GM19239 (cell line): ENCODE measurements around the gene GRK6.

Source experiments
- DNase-seq: peaks from one replicate; pipeline ENCODE4 v3.0.0; 2011; ENCODE audit warnings: low spot score; ENCODE audit not compliant: insufficient read length
- FAIRE-seq: peaks from 2 replicates; lab custom pipeline; 2011; peaks lifted over from hg19 to GRCh38; lab: Jason Lieb, UNC

Gene GRK6

GRCh38 chr5:177435847-177436536 lies 9.5 kb downstream of the GRK6 start:
- no peak for FAIRE-seq
- DNase-seq, result no peak

- FAIRE-seq (no peak), DNase-seq (no peak)
Observed at GRCh38 chr5:177437623-177438022, 11.1 kb downstream of the GRK6 start.

GRCh38 chr5:177438468-177438867 lies 12.0 kb downstream of the GRK6 start:
- FAIRE-seq (no peak), DNase-seq (no peak)

- no peak for FAIRE-seq
- no peak for DNase-seq
Observed at GRCh38 chr5:177439518-177440053, 13.1 kb downstream of the GRK6 start.

- FAIRE-seq, result no peak
- DNase-seq, result no peak
Observed at GRCh38 chr5:177440211-177440989, 13.9 kb downstream of the GRK6 start.

GRCh38 chr5:177440990-177441780 lies 14.7 kb downstream of the GRK6 start:
- DNase-seq (no peak), FAIRE-seq (no peak)

GRCh38 chr5:177442066-177442826 lies 15.8 kb downstream of the GRK6 start:
- no peak for FAIRE-seq
- no peak for DNase-seq

GRCh38 chr5:177443144-177443983 lies 16.9 kb downstream of the GRK6 start:
- FAIRE-seq (no peak), DNase-seq (no peak)

GRCh38 chr5:177444106-177445051 lies 17.9 kb downstream of the GRK6 start:
- DNase-seq, result no peak
- peak; percentile 26 for FAIRE-seq

GRCh38 chr5:177445052-177445916 lies 18.8 kb downstream of the GRK6 start:
- DNase-seq (no peak), FAIRE-seq (peak; percentile 78)

- FAIRE-seq, result no peak
- no peak for DNase-seq
Observed at GRCh38 chr5:177445917-177446199, 19.4 kb downstream of the GRK6 start.

GRCh38 chr5:177446200-177447065 lies 20.0 kb downstream of the GRK6 start, which contains the start of gene PRR7:
PRR7 (plus strand) TSS chr5:177446814; CDS start chr5:177455068, 8,254 bp downstream.
- peak; percentile 91 for FAIRE-seq
- peak; percentile 85 for DNase-seq

GRCh38 chr5:177447066-177447610 lies 20.7 kb downstream of the GRK6 start:
- DNase-seq, result no peak
- no peak for FAIRE-seq

- DNase-seq (no peak), FAIRE-seq (peak; percentile 44)
Observed at GRCh38 chr5:177447611-177448243, 21.3 kb downstream of the GRK6 start.

- no peak for DNase-seq
- peak; percentile 82 for FAIRE-seq
Observed at GRCh38 chr5:177448244-177448950, 21.9 kb downstream of the GRK6 start.
